ENCODE data around the gene RAD23A. TPM values are rescaled to one million over a fixed set of nuclear protein-coding genes. Genes with fewer than 3 reads are reported as not detected.

RAD23A gene
- total RNA-seq (2022; extraction: Qiagen RNA extraction): 69.3 to 81.9 TPM (median 80.5 TPM) in 5 replicates

DNA sequence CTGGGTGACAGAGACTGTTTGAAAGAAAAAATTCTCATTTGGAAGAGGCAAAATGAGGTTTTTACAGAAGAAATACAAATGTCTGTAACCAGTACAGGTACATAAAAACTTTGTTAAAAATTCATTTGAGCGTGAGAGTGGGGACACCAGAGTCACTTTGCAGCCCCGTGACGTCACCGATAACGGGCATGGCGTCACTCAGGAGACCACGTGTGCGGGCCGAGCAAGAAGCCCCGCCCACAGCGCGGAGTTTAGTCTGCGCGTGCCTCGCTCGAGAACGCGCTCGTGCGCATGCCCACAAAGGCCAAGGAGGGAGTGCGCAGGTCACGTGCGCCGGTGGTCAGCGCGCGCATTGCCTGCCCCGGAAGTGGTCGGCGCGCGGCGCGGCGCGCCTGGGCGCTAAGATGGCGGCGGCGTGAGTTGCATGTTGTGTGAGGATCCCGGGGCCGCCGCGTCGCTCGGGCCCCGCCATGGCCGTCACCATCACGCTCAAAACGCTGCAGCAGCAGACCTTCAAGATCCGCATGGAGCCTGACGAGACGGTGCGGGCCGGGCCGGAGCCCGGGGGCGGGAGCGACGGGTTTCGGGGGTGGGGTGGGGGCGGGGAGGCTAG lies at the start of gene RAD23A:
Gene RAD23A (plus strand): TSS at position 384 of the 613 bp plus-strand sequence. CDS start 87 bp downstream, at position 471.

DNA sequence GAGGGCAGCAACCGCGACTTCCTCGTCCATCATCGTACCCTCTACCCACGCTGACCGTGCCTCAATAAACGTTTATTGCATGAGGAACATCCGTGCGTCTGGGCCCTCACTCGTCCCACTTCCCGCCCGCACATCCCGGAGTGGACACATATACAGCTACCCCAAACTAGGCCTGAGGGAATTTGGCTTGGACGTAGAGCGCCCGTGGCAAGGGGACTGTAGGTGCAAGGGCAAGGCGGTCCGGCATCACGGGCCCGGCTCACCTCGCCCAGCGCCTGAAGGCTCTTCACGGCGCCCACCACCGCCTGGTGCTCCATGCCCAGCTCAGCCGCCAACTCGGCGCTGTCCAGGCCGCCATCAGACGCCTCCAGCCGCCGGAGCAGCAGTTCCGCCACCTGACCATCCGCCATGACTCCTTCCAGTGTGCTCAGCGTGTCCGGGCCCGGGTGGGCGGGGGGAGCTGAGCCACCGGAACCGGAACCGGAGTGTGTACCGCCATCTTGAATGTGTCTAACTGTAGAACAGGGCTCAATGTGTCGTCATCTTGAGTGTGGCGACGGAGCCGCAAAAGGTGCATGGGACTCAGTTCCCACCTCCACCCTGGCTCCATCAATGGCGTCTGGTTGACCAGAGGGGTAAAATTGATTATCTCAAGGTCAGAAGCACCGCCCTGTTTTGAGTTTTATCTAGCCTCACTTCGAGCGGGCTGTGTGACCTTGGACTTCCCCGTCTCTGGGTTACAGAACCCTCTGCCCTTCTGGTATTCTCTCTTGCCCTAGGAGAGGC lies 12.2 kb upstream of the RAD23A start, which contains the start of gene FARSA:
Gene FARSA (minus strand): TSS at position 425 of the 786 bp plus-strand sequence. CDS start 15 bp downstream, at position 410.

DNA sequence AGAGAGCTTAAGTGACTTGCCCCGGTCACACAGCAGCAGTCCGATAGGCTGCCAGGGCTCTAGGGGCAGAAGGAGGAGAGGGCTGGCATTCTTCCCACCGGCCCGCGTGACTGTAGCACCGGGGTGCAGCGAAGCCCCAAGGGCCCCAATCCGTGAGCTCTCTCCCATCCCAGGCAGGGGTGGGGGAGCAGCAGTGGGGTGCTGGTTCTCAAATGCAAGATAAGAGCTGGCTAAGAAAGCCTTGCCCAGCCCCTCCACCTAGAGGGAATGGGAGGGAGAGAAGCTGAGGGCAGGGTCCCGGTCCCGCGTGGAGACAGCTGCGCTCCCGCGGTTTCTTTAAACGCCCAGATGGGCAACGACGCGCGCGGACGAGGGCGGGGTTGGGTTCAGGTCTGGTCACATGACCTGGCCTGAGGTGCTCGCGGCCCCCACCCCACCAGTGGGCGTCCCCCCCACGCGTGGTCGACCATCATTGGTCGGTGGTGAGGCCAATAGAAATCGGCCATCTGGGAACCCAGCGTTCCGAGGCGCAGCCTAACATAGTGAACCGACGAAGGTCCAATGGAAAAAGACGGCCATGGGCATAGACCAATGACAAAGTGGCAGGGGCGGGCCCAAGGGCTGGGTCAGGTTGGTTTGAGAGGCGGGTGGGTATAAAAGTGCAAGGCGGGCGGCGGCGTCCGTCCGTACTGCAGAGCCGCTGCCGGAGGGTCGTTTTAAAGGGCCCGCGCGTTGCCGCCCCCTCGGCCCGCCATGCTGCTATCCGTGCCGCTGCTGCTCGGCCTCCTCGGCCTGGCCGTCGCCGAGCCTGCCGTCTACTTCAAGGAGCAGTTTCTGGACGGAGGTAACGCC lies 7.5 kb upstream of the RAD23A start, which contains the start of gene CALR:
Gene CALR (plus strand): TSS at position 683 of the 852 bp plus-strand sequence. CDS start 71 bp downstream, at position 754.

DNA sequence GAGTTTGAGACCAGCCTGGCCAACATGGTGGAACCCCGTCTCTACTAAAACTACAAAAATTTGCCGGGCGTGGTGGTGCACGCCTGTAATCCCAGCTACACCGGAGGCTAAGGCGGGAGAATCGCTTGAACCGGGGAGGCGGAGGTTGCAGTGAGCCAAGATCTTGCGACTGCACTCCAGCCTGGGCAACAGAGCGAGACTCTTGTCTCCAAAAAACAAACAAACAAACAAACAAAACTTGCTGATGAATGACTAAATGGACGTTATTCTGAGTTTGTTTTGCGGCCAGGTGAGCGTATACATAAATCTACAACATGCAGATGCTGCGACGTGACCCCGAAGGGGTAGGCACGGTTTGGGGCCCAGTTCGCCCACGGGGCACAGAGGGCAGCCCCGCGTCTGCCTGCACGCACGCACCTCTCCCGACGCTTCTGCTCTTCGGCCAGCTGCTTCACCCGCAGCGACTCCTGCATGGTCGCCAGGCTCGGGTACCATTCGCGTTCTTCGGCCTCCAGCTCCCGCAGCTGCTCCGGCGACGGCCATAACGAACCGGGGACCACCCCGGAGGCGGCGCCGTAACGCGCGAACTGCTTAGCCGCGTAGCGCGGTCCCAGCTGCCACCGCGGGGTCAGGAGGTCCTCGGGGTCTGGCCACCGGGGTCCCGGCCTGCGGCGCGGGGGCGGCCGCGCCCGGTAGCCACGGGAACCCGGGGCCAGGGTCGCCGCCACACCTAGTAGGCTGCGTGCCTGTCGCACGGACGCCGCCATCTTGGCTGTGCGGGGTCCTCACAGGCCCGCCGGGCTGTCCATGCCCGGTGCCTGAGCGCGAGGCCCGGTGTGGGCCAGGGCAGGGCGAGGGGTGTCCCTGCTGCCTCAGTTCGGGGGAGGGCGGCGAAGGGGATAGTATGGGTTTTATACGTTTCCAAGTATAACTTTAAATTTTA lies 11.1 kb downstream of the RAD23A start, which contains the start of gene GADD45GIP1:
Gene GADD45GIP1 (minus strand): TSS at position 778 of the 943 bp plus-strand sequence. CDS start 11 bp downstream, at position 767.

DNA sequence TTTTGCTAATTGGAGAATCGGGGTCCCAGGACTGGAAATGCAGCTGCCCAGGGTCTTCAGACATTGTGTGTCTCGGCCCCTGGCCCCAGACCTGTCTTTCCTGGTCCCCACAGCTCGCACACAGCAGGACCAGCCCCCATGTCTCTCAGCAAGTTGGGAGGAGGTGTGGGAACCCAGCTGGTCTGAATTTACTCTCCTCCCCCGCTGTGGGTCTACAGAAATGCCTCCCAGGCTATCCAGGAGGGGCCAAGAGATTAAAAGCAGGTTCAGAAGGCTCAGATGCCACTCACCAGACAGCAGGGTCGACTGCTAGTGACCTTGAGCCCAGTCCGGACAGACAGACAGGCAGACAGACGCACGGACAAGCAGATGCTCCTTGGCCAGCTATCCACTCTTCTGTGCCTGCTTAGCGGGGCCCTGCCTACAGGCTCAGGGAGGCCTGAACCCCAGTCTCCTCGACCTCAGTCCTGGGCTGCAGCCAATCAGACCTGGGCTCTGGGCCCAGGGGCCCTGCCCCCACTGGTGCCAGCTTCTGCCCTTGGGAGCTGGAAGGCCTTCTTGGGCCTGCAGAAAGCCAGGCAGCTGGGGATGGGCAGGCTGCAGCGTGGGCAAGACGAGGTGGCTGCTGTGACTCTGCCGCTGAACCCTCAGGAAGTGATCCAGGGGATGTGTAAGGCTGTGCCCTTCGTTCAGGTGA lies 23.8 kb downstream of the RAD23A start, which contains the start of gene DAND5:
Gene DAND5 (plus strand): TSS at position 285 of the 697 bp plus-strand sequence. CDS start 85 bp downstream, at position 370.

DNA sequence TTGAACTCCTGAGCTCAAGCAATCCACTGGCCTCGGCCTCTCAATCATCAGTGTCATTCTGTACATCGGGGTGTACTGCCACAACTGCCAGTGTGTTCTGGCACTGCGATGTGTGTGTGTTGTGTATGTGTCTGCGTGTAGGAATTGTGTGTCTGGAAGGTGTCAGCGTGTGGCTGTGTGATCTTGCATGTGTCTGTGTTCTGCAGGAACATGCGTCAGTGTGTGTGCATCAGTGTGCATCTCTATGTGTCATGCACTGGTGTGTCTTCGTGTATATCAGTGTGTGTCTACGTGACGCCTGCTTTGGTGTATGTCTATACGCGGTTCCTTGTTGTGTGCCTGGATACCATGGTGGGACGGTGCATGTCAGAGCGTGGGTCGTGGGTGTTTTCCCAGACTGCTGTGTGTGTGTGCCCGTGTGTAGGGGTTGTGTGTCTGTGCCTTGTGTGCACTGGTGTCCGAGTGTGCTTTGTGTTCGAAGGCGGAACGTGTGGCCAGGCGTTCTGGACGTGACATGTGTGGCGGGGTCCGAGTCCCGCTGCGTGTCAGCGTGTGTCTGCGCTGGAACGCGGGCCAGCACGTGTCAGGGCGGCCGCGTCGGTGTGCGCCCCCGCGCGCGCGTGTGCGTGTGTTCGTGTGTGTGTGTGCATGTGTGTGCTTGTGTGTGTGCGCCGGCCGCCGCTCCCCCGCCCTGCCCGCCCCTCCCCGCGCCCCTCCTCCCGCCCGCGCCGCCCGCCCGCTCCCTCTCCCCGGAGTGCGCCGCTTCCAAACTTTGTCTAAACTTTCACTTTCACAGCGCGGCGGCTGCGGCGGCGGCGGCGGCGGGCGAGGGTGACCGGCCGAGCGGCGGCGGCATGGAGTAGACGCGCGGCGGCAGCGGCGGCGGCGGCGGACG lies 49.3 kb downstream of the RAD23A start, which contains the start of gene NFIX:
Gene NFIX (plus strand): TSS at position 775 of the 895 bp plus-strand sequence. CDS start 363 bp downstream, outside the sequence.

Other genes starting within 250 kb of the RAD23A start
- 9.1 to 14.4 TPM (median 12.9 TPM) in 5 replicates for gene FBXW9, start 249.2 kb upstream of the RAD23A start, total RNA-seq (2022; extraction: Qiagen RNA extraction)
- gene TNPO2, start 221.9 kb upstream of the RAD23A start, total RNA-seq (2022; extraction: Qiagen RNA extraction): 24.4 to 36.5 TPM (median 34.0 TPM) in 5 replicates
- 151 to 217 TPM (median 202 TPM) in 5 replicates for gene TRIR, start 211.2 kb upstream of the RAD23A start, total RNA-seq (2022; extraction: Qiagen RNA extraction)
- gene GET3, start 208.4 kb upstream of the RAD23A start, total RNA-seq (2022; extraction: Qiagen RNA extraction): 78.1 to 102 TPM (median 96.8 TPM) in 5 replicates
- 1.5 to 2.3 TPM (median 1.8 TPM) in 5 replicates for gene BEST2, start 194.1 kb upstream of the RAD23A start, total RNA-seq (2022; extraction: Qiagen RNA extraction)
- 9.6 to 11.8 TPM (median 10.1 TPM) in 5 replicates for gene HOOK2, start 170.3 kb upstream of the RAD23A start, total RNA-seq (2022; extraction: Qiagen RNA extraction)
- 115 to 209 TPM (median 173 TPM) in 5 replicates for gene JUNB, start 154.4 kb upstream of the RAD23A start, total RNA-seq (2022; extraction: Qiagen RNA extraction)
- gene PRDX2, start 144.1 kb upstream of the RAD23A start, total RNA-seq (2022; extraction: Qiagen RNA extraction): 0.33 to 0.87 TPM (median 0.68 TPM) in 4 of 5 replicates, not detected in the other
- gene THSD8, start 143.8 kb upstream of the RAD23A start, total RNA-seq (2022; extraction: Qiagen RNA extraction): 7.7 to 15.0 TPM (median 11.7 TPM) in 4 of 5 replicates, not detected in the other
- gene RNASEH2A, start 139.3 kb upstream of the RAD23A start, total RNA-seq (2022; extraction: Qiagen RNA extraction): 39.1 to 48.3 TPM (median 46.8 TPM) in 5 replicates
- 0.22 to 0.48 TPM (median 0.33 TPM) in 3 of 5 replicates, not detected in the others for gene RTBDN, start 111.3 kb upstream of the RAD23A start, total RNA-seq (2022; extraction: Qiagen RNA extraction)
- gene MAST1, start 107.3 kb upstream of the RAD23A start, total RNA-seq (2022; extraction: Qiagen RNA extraction): 1.4 to 2.6 TPM (median 1.9 TPM) in 5 replicates
- 26.6 to 32.2 TPM (median 29.9 TPM) in 5 replicates for gene DNASE2, start 64.4 kb upstream of the RAD23A start, total RNA-seq (2022; extraction: Qiagen RNA extraction)
- gene KLF1, start 58.7 kb upstream of the RAD23A start, total RNA-seq (2022; extraction: Qiagen RNA extraction): 0.10 TPM in 1 of 5 replicates, not detected in the others
- 8.7 to 10.3 TPM (median 9.7 TPM) in 5 replicates for gene GCDH, start 54.7 kb upstream of the RAD23A start, total RNA-seq (2022; extraction: Qiagen RNA extraction)
- 0.42 to 0.75 TPM (median 0.58 TPM) in 5 replicates for gene SYCE2, start 26.6 kb upstream of the RAD23A start, total RNA-seq (2022; extraction: Qiagen RNA extraction)
- 59.9 to 78.1 TPM (median 68.9 TPM) in 5 replicates for gene FARSA, start 12.2 kb upstream of the RAD23A start, total RNA-seq (2022; extraction: Qiagen RNA extraction)
- 493 to 527 TPM (median 508 TPM) in 5 replicates for gene CALR, start 7.3 kb upstream of the RAD23A start, total RNA-seq (2022; extraction: Qiagen RNA extraction)
- gene GADD45GIP1, start 11.4 kb downstream of the RAD23A start, total RNA-seq (2022; extraction: Qiagen RNA extraction): 31.0 to 58.2 TPM (median 54.0 TPM) in 5 replicates
- 0.09 to 0.12 TPM in 2 of 5 replicates, not detected in the others for gene DAND5, start 23.7 kb downstream of the RAD23A start, total RNA-seq (2022; extraction: Qiagen RNA extraction)
- 2.5 to 4.3 TPM (median 3.8 TPM) in 5 replicates for gene NFIX, start 49.6 kb downstream of the RAD23A start, total RNA-seq (2022; extraction: Qiagen RNA extraction)
- 0.42 to 1.3 TPM (median 0.85 TPM) in 5 replicates for gene LYL1, start 157.0 kb downstream of the RAD23A start, total RNA-seq (2022; extraction: Qiagen RNA extraction)
- gene TRMT1, start 170.9 kb downstream of the RAD23A start, total RNA-seq (2022; extraction: Qiagen RNA extraction): 33.9 to 40.4 TPM (median 38.2 TPM) in 5 replicates
- gene NACC1, start 172.4 kb downstream of the RAD23A start, total RNA-seq (2022; extraction: Qiagen RNA extraction): 29.8 to 44.8 TPM (median 38.0 TPM) in 5 replicates
- gene STX10, start 204.5 kb downstream of the RAD23A start, total RNA-seq (2022; extraction: Qiagen RNA extraction): 40.3 to 60.2 TPM (median 56.1 TPM) in 5 replicates
- 34.7 to 53.7 TPM (median 48.5 TPM) in 5 replicates for gene IER2, start 204.5 kb downstream of the RAD23A start, total RNA-seq (2022; extraction: Qiagen RNA extraction)